GM06990 (cell line): ENCODE measurements around the gene RGS16.
A peak's percentile ranks its signal among the peaks of the same experiment; 100 is the strongest.

Source experiments
- DNase-seq: peaks from one replicate; pipeline ENCODE4 v3.0.0-alpha.2; 2011; ENCODE audit not compliant: insufficient read length; ENCODE audit errors: extremely low read depth
- H3K27me3 ChIP-seq: replicated peaks from 2 replicates; pipeline ENCODE4 v1.6.0; 2011; ENCODE audit warnings: low read length; ENCODE audit not compliant: control insufficient read depth, insufficient read depth
- H3K36me3 ChIP-seq: 2 replicates; pipeline ENCODE4 v1.5.1; 2011; ENCODE audit warnings: low read length; ENCODE audit not compliant: control insufficient read depth, insufficient read depth
- H3K4me3 ChIP-seq: replicated peaks from 2 replicates; pipeline ENCODE4 v1.5.1; 2011; ENCODE audit warnings: low read depth, mild to moderate bottlenecking, control low read depth, low read length
- TF ChIP-seq, protein P1 (sequence below): IDR thresholded peaks from 2 replicates; pipeline ENCODE4 v1.5.1; 2011; ENCODE audit warnings: low read length, control low read depth, mild to moderate bottlenecking, inconsistent platforms; ENCODE audit not compliant: insufficient read depth, poor library complexity, severe bottlenecking

The RGS16 gene

DNA sequence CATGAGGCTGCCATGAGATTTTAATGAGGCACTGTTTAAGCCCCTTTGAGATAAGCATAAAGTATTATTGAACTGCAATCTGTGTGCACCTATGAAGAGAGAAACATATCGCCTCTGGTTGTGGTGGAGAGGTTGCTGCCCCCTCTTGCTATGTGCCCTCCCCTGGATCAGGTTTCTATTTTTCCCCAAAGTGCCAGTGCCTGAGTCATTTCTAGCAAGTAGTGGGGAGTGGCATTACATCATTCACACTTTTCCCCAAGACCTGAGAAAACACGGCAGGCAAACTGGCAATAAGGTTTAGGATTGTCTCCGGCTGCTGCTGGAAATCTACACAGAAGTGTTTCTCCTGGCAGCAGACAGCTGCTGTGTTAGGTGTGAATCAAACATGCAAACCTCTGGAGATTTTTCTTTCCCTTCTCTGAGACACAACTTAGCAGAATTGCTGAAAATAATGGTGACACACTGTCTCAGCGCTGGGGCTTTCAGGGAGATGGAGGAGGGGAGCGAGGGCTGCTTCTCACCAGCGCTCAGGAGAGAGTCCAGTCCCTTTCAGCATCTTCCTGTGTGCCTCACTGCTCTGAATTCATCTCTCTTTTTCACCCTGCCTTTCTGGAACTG lies 13.7 kb upstream of the RGS16 start:
- DNase-seq, result no peak
- no peaks in the 10 kb centered on the region for H3K27me3 ChIP-seq
- H3K36me3 ChIP-seq, result no peaks in the 10 kb centered on the region
- H3K4me3 ChIP-seq, result no peak overlapping the region
- TF ChIP-seq, protein P1, sequence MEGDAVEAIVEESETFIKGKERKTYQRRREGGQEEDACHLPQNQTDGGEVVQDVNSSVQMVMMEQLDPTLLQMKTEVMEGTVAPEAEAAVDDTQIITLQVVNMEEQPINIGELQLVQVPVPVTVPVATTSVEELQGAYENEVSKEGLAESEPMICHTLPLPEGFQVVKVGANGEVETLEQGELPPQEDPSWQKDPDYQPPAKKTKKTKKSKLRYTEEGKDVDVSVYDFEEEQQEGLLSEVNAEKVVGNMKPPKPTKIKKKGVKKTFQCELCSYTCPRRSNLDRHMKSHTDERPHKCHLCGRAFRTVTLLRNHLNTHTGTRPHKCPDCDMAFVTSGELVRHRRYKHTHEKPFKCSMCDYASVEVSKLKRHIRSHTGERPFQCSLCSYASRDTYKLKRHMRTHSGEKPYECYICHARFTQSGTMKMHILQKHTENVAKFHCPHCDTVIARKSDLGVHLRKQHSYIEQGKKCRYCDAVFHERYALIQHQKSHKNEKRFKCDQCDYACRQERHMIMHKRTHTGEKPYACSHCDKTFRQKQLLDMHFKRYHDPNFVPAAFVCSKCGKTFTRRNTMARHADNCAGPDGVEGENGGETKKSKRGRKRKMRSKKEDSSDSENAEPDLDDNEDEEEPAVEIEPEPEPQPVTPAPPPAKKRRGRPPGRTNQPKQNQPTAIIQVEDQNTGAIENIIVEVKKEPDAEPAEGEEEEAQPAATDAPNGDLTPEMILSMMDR, result no peak

DNA sequence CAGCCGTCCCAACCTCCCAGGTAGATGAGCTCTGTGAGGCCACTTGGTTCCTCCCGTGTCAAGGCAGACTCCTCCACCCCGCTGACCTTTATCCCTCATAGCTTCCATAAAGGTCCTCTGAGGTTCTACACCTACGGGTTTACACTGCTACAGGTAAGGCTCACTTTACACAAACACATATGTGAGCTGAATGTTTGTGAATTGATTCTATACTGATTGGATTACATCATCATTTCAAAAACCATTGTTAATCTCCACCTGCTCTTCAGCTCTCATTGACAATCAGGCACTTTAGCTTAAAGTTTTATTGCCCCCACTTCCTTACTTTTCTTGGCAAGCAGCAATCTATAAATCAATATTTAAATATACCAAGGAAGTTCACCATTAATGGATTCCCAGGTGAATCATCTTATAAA lies 12.8 kb upstream of the RGS16 start:
- Histone ChIP-seq H3K27me3 (no peaks in the 10 kb centered on the region), H3K36me3 (no peaks in the 10 kb centered on the region), H3K4me3 (no peak overlapping the region)
- TF ChIP-seq, protein P1, result no peak
- no peak for DNase-seq

- TF ChIP-seq, protein P1, result no peak
- DNase-seq, result peak; percentile 95
- H3K4me3 ChIP-seq, result no peak overlapping the region
- H3K36me3 ChIP-seq, result no peaks in the 10 kb centered on the region
- no peaks in the 10 kb centered on the region for H3K27me3 ChIP-seq
Observed at GRCh38 chr1:182616130-182617013, 12.2 kb upstream of the RGS16 start.

GRCh38 chr1:182615468-182616129 lies 11.4 kb upstream of the RGS16 start:
- H3K27me3 ChIP-seq, result no peaks in the 10 kb centered on the region
- TF ChIP-seq, protein P1, result no peak
- DNase-seq, result peak; percentile 60
- no peaks in the 10 kb centered on the region for H3K36me3 ChIP-seq
- H3K4me3 ChIP-seq, result peak overlapping the region; percentile 48

GRCh38 chr1:182614796-182615454 lies 10.7 kb upstream of the RGS16 start:
- Histone ChIP-seq H3K4me3 (peak overlapping the region; percentile 48), H3K36me3 (no peaks in the 10 kb centered on the region), H3K27me3 (no peaks in the 10 kb centered on the region)
- DNase-seq, result peak; percentile 90
- TF ChIP-seq, protein P1, result no peak
